VCaP (cell line): ENCODE measurements around the gene GPR137.

Source experiments
- H3K27ac ChIP-seq: fragments of 450-650 bp; 2 replicates; pipeline ENCODE4 v1.5.1; 2017
- TF ChIP-seq, protein P1 (sequence below): fragments of 450-650 bp; conservative IDR thresholded peaks from 2 replicates; pipeline ENCODE4 v1.5.1; 2017; ENCODE audit warnings: mild to moderate bottlenecking, moderate library complexity

GPR137 gene

DNA sequence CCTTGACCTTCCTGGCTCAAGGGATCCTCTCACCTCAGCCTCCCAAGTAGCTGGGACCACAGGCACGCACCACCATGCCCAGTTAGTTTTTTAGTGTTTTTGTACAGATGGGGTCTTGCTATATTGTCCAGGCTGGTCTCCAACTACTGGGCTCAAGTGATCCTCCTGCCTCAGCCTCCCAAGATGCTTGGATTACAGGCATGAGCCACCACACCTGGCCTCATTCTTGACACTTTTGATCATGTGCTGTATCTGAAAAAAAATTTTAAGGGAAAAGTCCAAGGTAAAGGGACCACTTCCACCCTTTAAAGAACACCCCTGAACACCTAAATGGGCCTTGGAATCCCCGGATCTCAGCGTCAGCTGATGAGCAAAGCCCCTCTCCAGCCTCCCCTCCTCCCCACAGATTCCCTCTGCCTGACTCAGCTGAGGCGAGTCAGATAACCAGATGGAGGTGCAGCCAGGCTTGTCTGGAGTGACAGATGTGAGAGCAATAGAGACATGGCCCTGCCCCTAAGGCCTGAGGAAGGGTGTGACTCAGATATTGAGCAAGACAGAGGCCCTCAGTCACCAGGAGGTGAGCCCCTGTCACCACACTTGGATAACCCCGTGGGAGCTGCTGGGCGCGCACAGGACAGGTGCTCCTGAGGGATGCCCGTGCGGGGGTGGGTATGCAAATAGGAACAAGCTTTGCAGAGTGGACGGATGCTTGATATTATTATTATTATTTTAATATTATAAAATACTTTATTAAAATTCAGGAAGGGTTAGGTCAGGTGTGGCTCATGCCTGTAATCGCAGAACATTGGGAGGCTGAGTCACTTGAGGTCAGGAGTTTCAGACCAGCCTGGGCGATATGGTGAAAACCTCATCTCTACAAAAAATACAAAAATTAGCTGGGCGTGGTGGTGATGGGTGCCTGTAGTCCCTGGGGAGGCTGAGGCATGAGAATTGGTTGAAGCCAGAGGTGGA lies 49.4 kb downstream of the GPR137 start:
- H3K27ac ChIP-seq, result no peak overlapping the region
- TF ChIP-seq, protein P1, sequence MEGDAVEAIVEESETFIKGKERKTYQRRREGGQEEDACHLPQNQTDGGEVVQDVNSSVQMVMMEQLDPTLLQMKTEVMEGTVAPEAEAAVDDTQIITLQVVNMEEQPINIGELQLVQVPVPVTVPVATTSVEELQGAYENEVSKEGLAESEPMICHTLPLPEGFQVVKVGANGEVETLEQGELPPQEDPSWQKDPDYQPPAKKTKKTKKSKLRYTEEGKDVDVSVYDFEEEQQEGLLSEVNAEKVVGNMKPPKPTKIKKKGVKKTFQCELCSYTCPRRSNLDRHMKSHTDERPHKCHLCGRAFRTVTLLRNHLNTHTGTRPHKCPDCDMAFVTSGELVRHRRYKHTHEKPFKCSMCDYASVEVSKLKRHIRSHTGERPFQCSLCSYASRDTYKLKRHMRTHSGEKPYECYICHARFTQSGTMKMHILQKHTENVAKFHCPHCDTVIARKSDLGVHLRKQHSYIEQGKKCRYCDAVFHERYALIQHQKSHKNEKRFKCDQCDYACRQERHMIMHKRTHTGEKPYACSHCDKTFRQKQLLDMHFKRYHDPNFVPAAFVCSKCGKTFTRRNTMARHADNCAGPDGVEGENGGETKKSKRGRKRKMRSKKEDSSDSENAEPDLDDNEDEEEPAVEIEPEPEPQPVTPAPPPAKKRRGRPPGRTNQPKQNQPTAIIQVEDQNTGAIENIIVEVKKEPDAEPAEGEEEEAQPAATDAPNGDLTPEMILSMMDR, result no peak

DNA sequence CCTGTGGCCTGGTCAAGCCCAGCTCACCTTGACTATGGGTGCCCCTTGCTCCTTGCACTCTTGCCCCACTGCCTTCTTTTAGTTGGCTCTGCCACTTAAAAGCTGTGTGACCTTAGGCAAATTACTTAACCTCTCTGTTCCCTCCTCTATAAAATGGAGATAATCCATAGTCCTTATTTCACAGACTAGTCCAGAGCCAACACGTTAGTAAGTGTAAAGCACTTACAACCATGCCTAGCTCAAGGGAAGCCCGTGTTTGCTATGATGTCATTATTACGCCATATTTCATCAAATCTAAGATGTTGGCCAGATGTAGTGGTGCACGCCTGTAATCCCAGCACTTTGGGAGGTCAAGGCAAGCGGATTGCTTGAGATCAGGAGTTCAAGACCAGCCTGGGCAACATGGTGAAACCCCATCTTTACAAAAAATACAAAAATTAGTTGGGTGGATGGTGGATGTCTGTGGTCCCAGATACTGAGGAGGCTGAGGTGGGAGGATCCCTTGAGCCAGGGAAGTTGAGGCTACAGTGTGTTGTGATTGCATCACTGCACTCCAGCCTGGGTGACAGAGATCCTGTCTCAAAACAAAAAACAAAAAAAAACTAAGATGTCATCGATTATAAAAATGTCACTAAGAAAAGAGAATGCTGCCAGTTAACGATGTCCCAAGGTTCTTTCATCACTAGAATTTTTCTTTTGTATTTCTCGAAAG lies 52.0 kb downstream of the GPR137 start:
- no peak overlapping the region for H3K27ac ChIP-seq
- TF ChIP-seq, protein P1, result no peak

DNA sequence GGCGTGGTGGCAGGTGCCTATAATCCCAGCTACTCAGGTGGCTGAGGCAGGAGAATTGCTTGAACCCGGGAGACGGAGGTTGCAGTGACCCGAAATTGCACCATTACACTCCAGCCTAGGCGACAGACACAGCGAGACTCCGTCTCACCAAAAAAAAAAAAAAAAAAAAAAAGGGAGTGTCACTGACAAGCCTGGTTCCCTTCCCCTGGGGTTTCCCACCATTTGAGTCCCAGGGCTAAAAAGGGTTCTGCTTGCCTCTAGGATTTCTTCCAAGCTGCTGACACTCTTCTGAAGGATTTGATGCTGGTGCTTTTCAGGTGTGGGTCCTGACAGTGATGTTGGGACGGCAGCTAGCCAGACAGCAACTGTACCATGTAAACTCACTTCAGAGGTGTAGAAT lies 53.1 kb downstream of the GPR137 start:
- TF ChIP-seq, protein P1, result no peak
- no peak overlapping the region for H3K27ac ChIP-seq
